MM.1S (cell line): ENCODE results near the gene PTPN12.
"Not testable (repeated sequence)": the region's sequence is repeated elsewhere in the genome, so short reads cannot be mapped to it uniquely, and the experiment has no call there.

Experiments used
- DNase-seq: peaks from one replicate; pipeline ENCODE4 v3.0.0-alpha.2; 2015
- H2AFZ ChIP-seq: fragments of 300-600 bp; sonication (generic); 2 replicates; pipeline ENCODE4 v1.6.0; 2016; ENCODE audit warnings: antibody characterized with exemption, low read length
- H3F3A ChIP-seq: fragments of 300-600 bp; sonication (generic); 2 replicates; pipeline ENCODE4 v1.6.1; 2016; ENCODE audit warnings: mild to moderate bottlenecking, antibody characterized with exemption, low read length, moderate library complexity, mixed read lengths; ENCODE audit not compliant: insufficient read depth
- H3K27ac ChIP-seq: fragments of 300-600 bp; sonication (generic); 2 replicates; pipeline ENCODE4 v1.5.1; 2016; ENCODE audit warnings: mild to moderate bottlenecking, low read length
- H3K27me3 ChIP-seq: fragments of 300-600 bp; sonication (generic); replicated peaks from 2 replicates; pipeline ENCODE4 v1.6.0; 2016; ENCODE audit warnings: low read length; ENCODE audit not compliant: insufficient read depth
- H3K36me3 ChIP-seq: fragments of 300-600 bp; sonication (generic); replicated peaks from 2 replicates; pipeline ENCODE4 v1.6.1; 2016; ENCODE audit warnings: mild to moderate bottlenecking, low read length, mixed read lengths; ENCODE audit not compliant: insufficient read depth
- H3K4me1 ChIP-seq: fragments of 300-600 bp; sonication (generic); 2 replicates; pipeline ENCODE4 v1.6.1; 2016; ENCODE audit warnings: low read length, mixed read lengths
- H3K4me2 ChIP-seq: fragments of 300-600 bp; sonication (generic); 2 replicates; pipeline ENCODE4 v1.6.0; 2016; ENCODE audit warnings: low read depth, low read length
- H3K4me3 ChIP-seq: fragments of 300-600 bp; sonication (generic); 2 replicates; pipeline ENCODE4 v1.5.1; 2016; ENCODE audit warnings: low read length, mixed read lengths
- H3K79me2 ChIP-seq: fragments of 300-600 bp; sonication (generic); 2 replicates; pipeline ENCODE4 v1.6.1; 2016; ENCODE audit warnings: mixed run types, low read length, mixed read lengths
- H3K9ac ChIP-seq: fragments of 300-600 bp; sonication (generic); 2 replicates; pipeline ENCODE4 v1.6.1; 2016; ENCODE audit warnings: low read length, mixed read lengths
- H3K9me2 ChIP-seq: fragments of 300-600 bp; sonication (generic); replicated peaks from 2 replicates; pipeline ENCODE4 v1.6.1; 2016; ENCODE audit warnings: mild to moderate bottlenecking, low read length, mixed read lengths; ENCODE audit not compliant: insufficient read depth
- H3K9me3 ChIP-seq: fragments of 300-600 bp; sonication (generic); replicated peaks from 2 replicates; pipeline ENCODE4 v1.6.1; 2016; ENCODE audit warnings: mild to moderate bottlenecking, low read length, mixed read lengths; ENCODE audit not compliant: insufficient read depth
- H4K20me1 ChIP-seq: fragments of 300-600 bp; sonication (generic); 2 replicates; pipeline ENCODE4 v1.6.1; 2016; ENCODE audit warnings: mild to moderate bottlenecking, low read length, moderate library complexity, mixed read lengths; ENCODE audit not compliant: insufficient read depth
- EZH2 ChIP-seq: fragments of 300-600 bp; sonication (generic); optimal IDR thresholded peaks from 2 replicates; pipeline ENCODE3; 2017; ENCODE audit warnings: low read depth, mild to moderate bottlenecking, antibody characterized with exemption, low read length, mixed read lengths
- EZH2phosphoT487 ChIP-seq: fragments of 300-600 bp; sonication (generic); IDR thresholded peaks from 2 replicates; pipeline ENCODE4 v1.6.1; 2018; ENCODE audit warnings: antibody characterized with exemption, low read length
- TF ChIP-seq, protein P1 (sequence below): fragments of 300-600 bp; sonication (generic); IDR thresholded peaks from 2 replicates; pipeline ENCODE4 v1.5.1; 2016; ENCODE audit warnings: antibody characterized with exemption, low read length, mixed read lengths

Gene PTPN12

DNA sequence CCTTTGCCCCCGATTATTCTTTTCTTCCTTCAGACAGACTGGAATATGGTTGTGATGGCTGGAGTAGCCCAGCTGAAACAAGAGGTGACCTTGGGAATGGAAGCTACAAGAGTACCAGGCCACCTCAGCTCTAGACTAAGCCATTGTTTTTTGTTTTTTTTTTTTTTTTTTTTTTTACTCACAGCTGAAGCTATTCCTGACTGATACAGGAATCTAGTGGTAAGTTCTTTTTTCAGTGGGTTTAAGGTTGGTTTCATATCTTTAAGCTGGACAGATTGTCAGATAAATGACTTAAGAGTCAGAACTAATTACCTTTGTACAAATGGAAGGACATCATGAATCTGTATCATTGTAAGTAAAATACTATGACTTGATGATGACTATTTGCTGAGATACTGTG, 30.2 kb upstream of the PTPN12 start:
- Histone ChIP-seq H3K27ac (peak overlapping the region; percentile 48; the same call in 1 of the 2 replicates), H2AFZ (peak overlapping the region; percentile 80), H3F3A (peaks cover 4% of the 10 kb centered on the region; the same call in 1 of the 2 replicates), H3K27me3 (no peaks in the 10 kb centered on the region), H4K20me1 (no peaks in the 10 kb centered on the region), H3K9me2 (no peaks in the 10 kb centered on the region; the same call in 1 of the 2 replicates), H3K4me1 (peaks cover 17% of the 10 kb centered on the region), H3K9me3 (no peaks in the 10 kb centered on the region), H3K9ac (no peak overlapping the region), H3K4me2 (peak overlapping the region; percentile 41; the same call in 1 of the 2 replicates), H3K36me3 (no peaks in the 10 kb centered on the region), H3K79me2 (no peaks in the 10 kb centered on the region), H3K4me3 (no peak overlapping the region)
- peak; percentile 64 for DNase-seq
- no peak for TF ChIP-seq EZH2
- no peak for TF ChIP-seq EZH2phosphoT487
- TF ChIP-seq, protein P1, sequence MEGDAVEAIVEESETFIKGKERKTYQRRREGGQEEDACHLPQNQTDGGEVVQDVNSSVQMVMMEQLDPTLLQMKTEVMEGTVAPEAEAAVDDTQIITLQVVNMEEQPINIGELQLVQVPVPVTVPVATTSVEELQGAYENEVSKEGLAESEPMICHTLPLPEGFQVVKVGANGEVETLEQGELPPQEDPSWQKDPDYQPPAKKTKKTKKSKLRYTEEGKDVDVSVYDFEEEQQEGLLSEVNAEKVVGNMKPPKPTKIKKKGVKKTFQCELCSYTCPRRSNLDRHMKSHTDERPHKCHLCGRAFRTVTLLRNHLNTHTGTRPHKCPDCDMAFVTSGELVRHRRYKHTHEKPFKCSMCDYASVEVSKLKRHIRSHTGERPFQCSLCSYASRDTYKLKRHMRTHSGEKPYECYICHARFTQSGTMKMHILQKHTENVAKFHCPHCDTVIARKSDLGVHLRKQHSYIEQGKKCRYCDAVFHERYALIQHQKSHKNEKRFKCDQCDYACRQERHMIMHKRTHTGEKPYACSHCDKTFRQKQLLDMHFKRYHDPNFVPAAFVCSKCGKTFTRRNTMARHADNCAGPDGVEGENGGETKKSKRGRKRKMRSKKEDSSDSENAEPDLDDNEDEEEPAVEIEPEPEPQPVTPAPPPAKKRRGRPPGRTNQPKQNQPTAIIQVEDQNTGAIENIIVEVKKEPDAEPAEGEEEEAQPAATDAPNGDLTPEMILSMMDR, result no peak

DNA sequence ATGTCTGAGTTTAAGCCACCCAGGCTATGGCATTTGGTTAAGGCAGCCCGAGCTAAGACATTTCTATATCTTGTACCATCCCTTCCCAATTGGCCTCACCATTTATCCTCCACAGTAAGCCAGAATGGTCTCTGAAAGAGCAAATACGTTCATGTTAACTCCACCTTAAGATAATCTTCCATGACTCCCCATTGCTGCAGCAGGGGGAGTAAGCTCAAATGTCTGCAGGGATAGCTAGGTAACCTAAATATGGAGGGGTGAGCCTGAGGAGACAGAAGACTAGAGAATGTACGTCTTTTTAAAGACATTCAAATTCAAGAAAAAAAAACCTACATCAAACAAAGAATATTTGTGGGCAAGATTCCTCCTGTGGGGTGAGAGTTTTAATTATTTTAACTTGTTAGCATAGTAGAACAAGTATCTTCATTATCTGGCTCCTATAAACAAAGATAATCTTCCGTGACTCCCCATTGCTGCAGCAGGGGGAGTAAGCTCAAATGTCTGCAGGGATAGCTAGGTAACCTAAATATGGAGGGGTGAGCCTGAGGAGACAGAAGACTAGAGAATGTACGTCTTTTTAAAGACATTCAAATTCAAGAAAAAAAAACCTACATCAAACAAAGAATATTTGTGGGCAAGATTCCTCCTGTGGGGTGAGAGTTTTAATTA, 24.0 kb upstream of the PTPN12 start:
- H3K9ac ChIP-seq, DNase-seq, H3K27ac ChIP-seq, H3K9me3 ChIP-seq, H3K4me2 ChIP-seq, H3K27me3 ChIP-seq, H3K9me2 ChIP-seq, H3K4me3 ChIP-seq, H3F3A ChIP-seq, H3K36me3 ChIP-seq, H3K4me1 ChIP-seq, H3K79me2 ChIP-seq, H2AFZ ChIP-seq, H4K20me1 ChIP-seq: not testable (repeated sequence)

DNA sequence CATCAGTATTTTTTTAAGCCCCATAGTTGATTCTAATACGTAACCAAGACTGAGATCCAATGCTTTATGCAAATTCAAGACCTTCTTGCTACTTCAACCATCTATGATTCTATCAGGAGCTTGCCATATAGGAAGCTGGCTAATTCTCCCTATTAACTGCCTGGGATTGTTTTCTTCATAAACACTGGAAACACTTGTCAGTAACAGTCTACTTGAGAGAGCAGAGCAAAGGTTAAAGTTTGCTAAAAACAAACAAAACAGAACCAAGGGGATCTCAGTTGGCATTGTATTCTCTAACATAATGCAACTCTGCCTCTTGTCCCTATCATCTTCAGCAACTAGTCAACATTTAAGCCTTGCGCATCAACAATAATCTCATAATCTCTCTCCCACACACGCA, 21.0 kb upstream of the PTPN12 start:
- no peaks in the 10 kb centered on the region for H3K27me3 ChIP-seq
- H4K20me1 ChIP-seq, result no peaks in the 10 kb centered on the region

DNA sequence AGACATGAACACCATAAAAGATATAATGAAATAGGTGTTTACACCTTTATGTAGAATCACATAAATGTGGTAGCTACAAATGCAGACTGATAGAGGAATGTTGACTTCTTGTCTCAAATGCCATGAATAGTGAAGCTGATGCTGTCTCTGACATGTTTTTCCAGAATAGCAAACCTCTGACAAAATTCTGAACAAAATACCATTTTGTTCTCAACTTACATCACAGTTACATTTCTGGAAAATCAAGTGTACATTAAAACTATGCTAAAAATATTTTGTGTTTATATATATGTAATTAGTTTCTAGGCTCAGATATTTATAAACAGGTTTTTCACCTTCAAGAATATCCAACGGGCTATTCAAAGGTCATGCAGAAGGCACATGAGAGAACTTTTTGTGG, 16.8 kb upstream of the PTPN12 start:
- Histone ChIP-seq H3K27ac (no peak overlapping the region), H4K20me1 (no peaks in the 10 kb centered on the region), H3K79me2 (no peaks in the 10 kb centered on the region), H3K9ac (no peak overlapping the region), H3K27me3 (no peaks in the 10 kb centered on the region), H3K4me2 (no peak overlapping the region), H3F3A (no peaks in the 10 kb centered on the region), H2AFZ (no peak overlapping the region), H3K9me2 (no peaks in the 10 kb centered on the region), H3K36me3 (no peaks in the 10 kb centered on the region), H3K4me1 (no peaks in the 10 kb centered on the region), H3K4me3 (no peak overlapping the region), H3K9me3 (no peaks in the 10 kb centered on the region)
- no peak for DNase-seq
- TF ChIP-seq EZH2 (no peak), EZH2phosphoT487 (no peak)
- TF ChIP-seq, protein P1, result no peak

More for the DNA sequence above, 21.0 kb upstream of the PTPN12 start:
- no peak for DNase-seq
- H3K9ac ChIP-seq, result no peak overlapping the region
- no peaks in the 10 kb centered on the region for H3K79me2 ChIP-seq
- no peak overlapping the region for H2AFZ ChIP-seq
- H3K4me1 ChIP-seq, result no peaks in the 10 kb centered on the region
- H3K9me2 ChIP-seq, result no peaks in the 10 kb centered on the region
- TF ChIP-seq, protein P1, result no peak
- TF ChIP-seq EZH2 (no peak), EZH2phosphoT487 (no peak)
- H3F3A ChIP-seq, result no peaks in the 10 kb centered on the region
- no peak overlapping the region for H3K4me3 ChIP-seq
- H3K9me3 ChIP-seq, result no peaks in the 10 kb centered on the region
- H3K4me2 ChIP-seq, result no peak overlapping the region
- no peak overlapping the region for H3K27ac ChIP-seq
- no peaks in the 10 kb centered on the region for H3K36me3 ChIP-seq

DNA sequence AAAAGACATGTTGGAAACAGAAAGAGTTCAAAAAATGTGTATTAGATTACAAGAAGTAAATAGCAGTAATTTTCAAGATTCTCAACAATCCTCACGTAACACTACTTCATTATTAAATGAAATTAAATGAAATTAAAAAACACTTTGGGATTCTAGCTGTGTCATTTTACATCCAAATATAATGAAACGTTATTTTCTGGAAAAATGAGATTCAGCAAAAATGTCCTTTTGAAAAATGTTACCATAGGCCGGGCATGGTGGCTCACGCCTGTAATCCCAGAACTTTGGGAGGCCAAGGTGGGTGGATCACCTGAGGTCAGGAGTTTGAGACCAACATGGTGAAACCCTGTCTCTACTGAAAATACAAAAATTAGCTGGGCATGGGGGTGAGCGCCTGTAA, 15.6 kb upstream of the PTPN12 start:
- H3K79me2 ChIP-seq, H3K4me2 ChIP-seq, H3K4me3 ChIP-seq, H4K20me1 ChIP-seq, H3F3A ChIP-seq, DNase-seq, H3K9me2 ChIP-seq, H3K36me3 ChIP-seq, H3K4me1 ChIP-seq, H3K27ac ChIP-seq, H3K9me3 ChIP-seq, H3K27me3 ChIP-seq, H3K9ac ChIP-seq, H2AFZ ChIP-seq: not testable (repeated sequence)
